Measurements from ENCODE around the gene TRRAP.

- TF ChIP-seq CTCF (IDR thresholded peaks at IDR 0.05) (no peak), MAX (IDR thresholded peaks at IDR 0.05) (no peak), CHD2 (IDR thresholded peaks at IDR 0.05; ENCODE audit: low read length, partially characterized antibody) (no peak), RFX5 (IDR thresholded peaks at IDR 0.05) (no peak), SMC3 (IDR thresholded peaks at IDR 0.05) (no peak), RAD21 (conservative IDR thresholded peaks at IDR 0.05 in 1 of 2, IDR thresholded peaks at IDR 0.05 in 1 of 2) (no peak), POLR2A (IDR thresholded peaks at IDR 0.05; ENCODE audit: low read length) (no peak)
Observed at GRCh38 chr7:99041526-99041925, 163.2 kb downstream of the TRRAP start.
